Endothelial cell of umbilical vein (primary cell): ENCODE data around the gene FBH1. TPM values are rescaled to one million over a fixed set of nuclear protein-coding genes. Genes with fewer than 3 reads are reported as not detected.

ENCODE experiments used
- BruUV-seq: library from RNA; stranded (reverse); fragments of 400-500 nt; replicated peaks from 2 replicates; lab custom pipeline; 2021; lab: Mats Ljungman, UMichigan
- CTCF ChIA-PET: fragments of 300-600, 350-600 bp; sonication (Branson Sonifier 250); formaldehyde crosslinking; loops from one replicate; lab custom pipeline; 2021; ENCODE audit warnings: antibody characterized with exemption, inconsistent platforms; lab: Charles Lee
- POLR2A ChIA-PET: fragments of 300-600, 350-600 bp; sonication (Branson Sonifier 250); formaldehyde crosslinking; loops from one replicate; lab custom pipeline; 2021; ENCODE audit warnings: antibody characterized with exemption, inconsistent platforms; lab: Charles Lee
- DNase-seq: peaks from one replicate; pipeline ENCODE4 v3.0.0-alpha.2; 2011; ENCODE audit warnings: low read depth, low spot score
- FAIRE-seq: peaks from 2 replicates; lab custom pipeline; 2011; peaks lifted over from hg19 to GRCh38; lab: Jason Lieb, UNC
- H2AFZ ChIP-seq: 2 replicates; pipeline ENCODE4 v1.6.0; 2012; ENCODE audit warnings: low read depth, low read length, control low read depth, inconsistent platforms
- H3K27ac ChIP-seq: 2 replicates; pipeline ENCODE4 v1.5.1; 2011; ENCODE audit warnings: low read depth, mild to moderate bottlenecking, control low read depth, low read length, moderate library complexity; ENCODE audit not compliant: insufficient read depth
- H3K27me3 ChIP-seq, 2 experiments: 2 replicates each; pipeline versions ENCODE4 v1.6.0 to v1.6.1; 2011; ENCODE audit warnings: low read length in 2 of 2, mixed read lengths in 1 of 2; ENCODE audit not compliant: control insufficient read depth in 2 of 2, insufficient read depth in 2 of 2
- H3K36me3 ChIP-seq, 2 experiments: 2 replicates in 1 of 2; 3 replicates in 1 of 2; pipeline ENCODE4 v1.5.1; 2011; ENCODE audit warnings: low read length in 2 of 2, mild to moderate bottlenecking in 1 of 2, moderate library complexity in 1 of 2; ENCODE audit not compliant: control insufficient read depth in 2 of 2, insufficient read depth in 2 of 2; ENCODE audit errors: extremely low read depth in 1 of 2
- H3K4me1 ChIP-seq: 3 replicates; pipeline ENCODE4 v1.5.1; 2011; ENCODE audit warnings: mild to moderate bottlenecking, low read length; ENCODE audit not compliant: control insufficient read depth, insufficient read depth; ENCODE audit errors: extremely low read depth
- H3K4me2 ChIP-seq: 2 replicates; pipeline ENCODE4 v1.6.1; 2011; ENCODE audit warnings: low read length, control low read depth, mixed read lengths; ENCODE audit not compliant: insufficient read depth
- H3K4me3 ChIP-seq, 3 experiments: fragments of 200-600 bp in 1 of 3; sonication (generic), shearing (Covaris generic) in 1 of 3; replicated peaks in 1 of 3; 2 replicates each; pipeline ENCODE4 v1.5.1; 2011 to 2016; ENCODE audit warnings: control low read depth in 3 of 3, low read length in 3 of 3, mild to moderate bottlenecking in 2 of 3, inconsistent platforms in 1 of 3, low read depth in 1 of 3, moderate library complexity in 1 of 3; ENCODE audit not compliant: insufficient read depth in 1 of 3
- H3K79me2 ChIP-seq: 2 replicates; pipeline ENCODE4 v1.6.0; 2012; ENCODE audit warnings: low read length, inconsistent platforms; ENCODE audit not compliant: control insufficient read depth, insufficient read depth
- H3K9ac ChIP-seq: replicated peaks from 2 replicates; pipeline ENCODE3; 2011; ENCODE audit warnings: low read length, control low read depth; ENCODE audit not compliant: insufficient read depth; ENCODE audit errors: extremely low read depth
- H3K9me1 ChIP-seq: replicated peaks from 3 replicates; pipeline ENCODE4 v1.6.0; 2011; ENCODE audit warnings: mild to moderate bottlenecking, low read length; ENCODE audit not compliant: control insufficient read depth, insufficient read depth; ENCODE audit errors: extremely low read depth
- H3K9me3 ChIP-seq: replicated peaks from 2 replicates; pipeline ENCODE4 v1.5.1; 2012; ENCODE audit warnings: low read length, inconsistent platforms; ENCODE audit not compliant: control insufficient read depth, insufficient read depth
- H4K20me1 ChIP-seq: replicated peaks from 2 replicates; pipeline ENCODE3; 2011; ENCODE audit warnings: mild to moderate bottlenecking, low read length; ENCODE audit not compliant: control insufficient read depth, insufficient read depth; ENCODE audit errors: extremely low read depth
- CTCF ChIP-seq, 2 donors: IDR thresholded peaks; 1 replicate in 1 of 2; 2 replicates in 1 of 2; pipeline ENCODE4 v1.5.1; 2011; ENCODE audit warnings: low read length in 2 of 2, mild to moderate bottlenecking in 2 of 2, moderate library complexity in 2 of 2, control low read depth in 1 of 2, inconsistent platforms in 1 of 2, low read depth in 1 of 2; ENCODE audit not compliant: insufficient read depth in 1 of 2; ENCODE audit errors: extremely low read depth in 1 of 2
- EZH2 ChIP-seq: IDR thresholded peaks from 2 replicates; pipeline ENCODE4 v1.6.1; 2012; ENCODE audit warnings: borderline replicate concordance, low read depth, mild to moderate bottlenecking, moderate library complexity, low read length, inconsistent platforms; ENCODE audit not compliant: severe bottlenecking
- JUN ChIP-seq: IDR thresholded peaks from 2 replicates; pipeline ENCODE4 v1.6.1; 2011; ENCODE audit warnings: borderline replicate concordance, low read depth; ENCODE audit not compliant: insufficient read length, insufficient read depth
- MYC ChIP-seq: IDR thresholded peaks from one replicate; pipeline ENCODE4 v1.6.1; 2011; ENCODE audit warnings: mild to moderate bottlenecking, low read depth, low read length
- POLR2AphosphoS5 ChIP-seq: IDR thresholded peaks from 2 replicates; pipeline ENCODE4 v1.6.1; 2012; ENCODE audit warnings: low read depth, mild to moderate bottlenecking, control low read depth, low read length, moderate library complexity; ENCODE audit not compliant: insufficient read depth
- dilution Hi-C: fragments of 300-500 bp; cut with MboI; formaldehyde crosslinking; loops from one replicate; pipeline ENCODE4 v1.15.0; 2019; ENCODE audit warnings: low sequenced_read_pairs; ENCODE audit not compliant: extremely low pct_ligation_motif_present
- intact Hi-C: fragments of 100-400 bp; cut with micrococcal nuclease; formaldehyde crosslinking; loops from one replicate; pipeline ENCODE4 v1.10.0; 2022
- polyA plus RNA-seq, 4 experiments: library from polyadenylated mRNA; depleted of rRNA in 3 of 4; stranded (reverse) in 3 of 4; unstranded in 1 of 4; fragments of >200 nt; gene quantifications; 2 replicates each; pipeline versions ENCODE4 v1.2.1 to v1.2.3, GENCODE V29; 2011 to 2012; ENCODE audit warnings: missing spikeins in 1 of 4
- total RNA-seq: library from RNA; stranded (reverse); gene quantifications from 2 replicates; pipeline ENCODE4 v1.2.3, GENCODE V29; 2021
- TF ChIP-seq, protein P1 (sequence below): IDR thresholded peaks from 2 replicates; pipeline ENCODE4 v1.6.1; 2011; ENCODE audit not compliant: insufficient read depth, insufficient read length

The FBH1 gene
- total and polyA plus RNA-seq, 2 donors (not counting 3 experiments of a cell fraction or from before 2014, with no cell fraction given): 71.4 to 97.0 TPM

- DNase-seq (no peak), FAIRE-seq (no peak)
- Histone ChIP-seq H2AFZ (no peak overlapping the region), H3K4me3 (no peak overlapping the region), H3K27ac (no peak overlapping the region), H3K36me3 (no peaks in the 10 kb centered on the region), H4K20me1 (no peaks in the 10 kb centered on the region), H3K4me1 (peaks cover 4% of the 10 kb centered on the region), H3K27me3 (peaks cover 0 to 5% of the 10 kb centered on the region in 2 experiments), H3K4me2 (no peak overlapping the region), H3K79me2 (peaks cover 3% of the 10 kb centered on the region), H3K9ac (no peak overlapping the region), H3K9me1 (no peaks in the 10 kb centered on the region), H3K9me3 (no peaks in the 10 kb centered on the region)
- ChIA-PET CTCF (interaction anchor here (0.9 to 1.1 kb wide), 3 partner anchors 29 to 105 kb away, joined by 3 read pairs; no protein-coding TSS in a partner anchor), POLR2A (no interaction called here)
- BruUV-seq: no TSS peak
- dilution Hi-C loops (no loop called here), intact Hi-C loops (no loop called here)
- no peak for TF ChIP-seq JUN
Measured at GRCh38 chr10:5981529-5981928, 91.5 kb downstream of the FBH1 start.

GRCh38 chr10:5983774-5984173, 93.7 kb downstream of the FBH1 start:
- no peak overlapping the region for H3K4me3 ChIP-seq
- H3K9me3 ChIP-seq: no peaks in the 10 kb centered on the region
- H3K4me1 ChIP-seq: no peaks in the 10 kb centered on the region
- no peak for TF ChIP-seq POLR2AphosphoS5
- no peak for TF ChIP-seq EZH2
- no peak for TF ChIP-seq CTCF (IDR thresholded peaks at IDR 0.05; ENCODE audit: extremely low read depth in 1 of 2, insufficient read depth in 1 of 2, low read depth in 1 of 2, low read length in 2 of 2)
- no peak for TF ChIP-seq JUN
- no peak for TF ChIP-seq MYC
- TF ChIP-seq, protein P1, sequence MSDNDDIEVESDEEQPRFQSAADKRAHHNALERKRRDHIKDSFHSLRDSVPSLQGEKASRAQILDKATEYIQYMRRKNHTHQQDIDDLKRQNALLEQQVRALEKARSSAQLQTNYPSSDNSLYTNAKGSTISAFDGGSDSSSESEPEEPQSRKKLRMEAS: no peak
- H4K20me1 ChIP-seq: no peaks in the 10 kb centered on the region
- intact Hi-C loops: no loop called here
- H2AFZ ChIP-seq: no peak overlapping the region
- FAIRE-seq (no peak), DNase-seq (no peak)
- no peaks in the 10 kb centered on the region for H3K9me1 ChIP-seq
- H3K79me2 ChIP-seq: no peaks in the 10 kb centered on the region
- dilution Hi-C loops: no loop called here
- no TSS peak for BruUV-seq
- H3K4me2 ChIP-seq: no peak overlapping the region
- peaks cover 3 to 11% of the 10 kb centered on the region in 2 experiments for H3K27me3 ChIP-seq
- ChIA-PET CTCF (no interaction called here), POLR2A (no interaction called here)
- no peaks in the 10 kb centered on the region for H3K36me3 ChIP-seq
- no peak overlapping the region for H3K9ac ChIP-seq
- H3K27ac ChIP-seq: no peak overlapping the region
